ENCODE results near the gene SLC12A2.

- TF ChIP-seq CTCF (IDR thresholded peaks at IDR 0.05) (no peak), EZH2 (IDR thresholded peaks at IDR 0.05; ENCODE audit: borderline replicate concordance, insufficient read depth, low read depth, low read length, poor library complexity, severe bottlenecking) (no peak)
Observed at GRCh38 chr5:128237546-128237945, 154.0 kb downstream of the SLC12A2 start.
